ENCODE results near the gene NEU4. TPM values are rescaled to one million over a fixed set of nuclear protein-coding genes. Genes with fewer than 3 reads are reported as not detected.

NEU4 gene
- total RNA-seq, 1 donor: not detected

DNA sequence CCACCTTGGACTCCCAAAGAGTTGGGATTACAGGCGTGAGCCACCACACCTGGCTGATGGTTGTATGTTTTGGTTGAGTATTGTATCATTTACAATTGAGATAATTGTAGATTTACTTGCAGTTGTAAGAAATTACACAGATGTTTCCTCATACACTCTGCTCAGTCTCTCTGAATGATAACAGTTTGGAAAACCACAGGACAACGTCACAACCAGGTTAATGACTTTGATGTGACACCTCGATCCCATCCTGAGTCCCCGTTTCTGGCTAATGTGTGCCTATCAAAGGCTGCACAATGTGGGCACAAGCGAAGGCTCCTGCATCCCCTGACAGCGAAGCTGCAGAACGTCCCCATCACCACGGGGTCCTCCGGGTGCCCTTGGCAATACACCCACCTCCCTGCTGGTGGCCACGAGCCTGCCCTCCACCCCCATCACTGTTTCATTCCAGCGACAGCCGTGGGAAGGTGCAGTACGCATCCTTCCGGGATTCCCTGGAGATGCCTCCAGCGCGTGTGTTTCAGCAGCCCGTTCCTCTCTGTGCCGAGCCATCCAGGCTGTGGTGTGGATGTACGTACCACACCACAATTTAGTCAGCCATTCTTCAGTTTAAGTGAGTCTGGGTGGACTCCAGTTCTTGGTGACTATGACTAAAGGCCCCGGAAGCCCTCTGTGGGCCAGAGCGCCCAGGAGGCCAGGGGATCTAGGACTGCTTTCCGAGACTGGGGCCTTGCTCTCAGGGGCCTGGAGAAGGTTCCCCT, 54.0 kb downstream of the NEU4 start:
- peak overlapping the region; percentile 54 for H3K4me3 ChIP-seq (ENCODE audit: insufficient read depth, low read length)
- TF ChIP-seq, protein P1, sequence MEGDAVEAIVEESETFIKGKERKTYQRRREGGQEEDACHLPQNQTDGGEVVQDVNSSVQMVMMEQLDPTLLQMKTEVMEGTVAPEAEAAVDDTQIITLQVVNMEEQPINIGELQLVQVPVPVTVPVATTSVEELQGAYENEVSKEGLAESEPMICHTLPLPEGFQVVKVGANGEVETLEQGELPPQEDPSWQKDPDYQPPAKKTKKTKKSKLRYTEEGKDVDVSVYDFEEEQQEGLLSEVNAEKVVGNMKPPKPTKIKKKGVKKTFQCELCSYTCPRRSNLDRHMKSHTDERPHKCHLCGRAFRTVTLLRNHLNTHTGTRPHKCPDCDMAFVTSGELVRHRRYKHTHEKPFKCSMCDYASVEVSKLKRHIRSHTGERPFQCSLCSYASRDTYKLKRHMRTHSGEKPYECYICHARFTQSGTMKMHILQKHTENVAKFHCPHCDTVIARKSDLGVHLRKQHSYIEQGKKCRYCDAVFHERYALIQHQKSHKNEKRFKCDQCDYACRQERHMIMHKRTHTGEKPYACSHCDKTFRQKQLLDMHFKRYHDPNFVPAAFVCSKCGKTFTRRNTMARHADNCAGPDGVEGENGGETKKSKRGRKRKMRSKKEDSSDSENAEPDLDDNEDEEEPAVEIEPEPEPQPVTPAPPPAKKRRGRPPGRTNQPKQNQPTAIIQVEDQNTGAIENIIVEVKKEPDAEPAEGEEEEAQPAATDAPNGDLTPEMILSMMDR (IDR thresholded peaks at IDR 0.05; ENCODE audit: extremely low read depth, low read depth, low read length): no peak
- no peaks in the 10 kb centered on the region for H3K36me3 ChIP-seq (ENCODE audit: insufficient read depth, low read length)
- no peak overlapping the region for H3K27ac ChIP-seq (ENCODE audit: low read depth, low read length)
- no peaks in the 10 kb centered on the region for H3K4me1 ChIP-seq (ENCODE audit: insufficient read depth, low read length)
- no peaks in the 10 kb centered on the region for H4K20me1 ChIP-seq (ENCODE audit: insufficient read depth, low read length)
- peak overlapping the region; percentile 82 for H2AFZ ChIP-seq (ENCODE audit: low read length)
- peak overlapping the region; percentile 61 for H3K4me2 ChIP-seq (ENCODE audit: insufficient read depth, low read length)
- no peaks in the 10 kb centered on the region for H3K79me2 ChIP-seq (ENCODE audit: insufficient read depth, low read length)
- H3K27me3 ChIP-seq (ENCODE audit: insufficient read depth, low read length): peaks cover 25% of the 10 kb centered on the region
- no peaks in the 10 kb centered on the region for H3K9me3 ChIP-seq (ENCODE audit: low read depth, low read length)
- no peak for DNase-seq (ENCODE audit: insufficient read length, low spot score, missing footprints)

DNA sequence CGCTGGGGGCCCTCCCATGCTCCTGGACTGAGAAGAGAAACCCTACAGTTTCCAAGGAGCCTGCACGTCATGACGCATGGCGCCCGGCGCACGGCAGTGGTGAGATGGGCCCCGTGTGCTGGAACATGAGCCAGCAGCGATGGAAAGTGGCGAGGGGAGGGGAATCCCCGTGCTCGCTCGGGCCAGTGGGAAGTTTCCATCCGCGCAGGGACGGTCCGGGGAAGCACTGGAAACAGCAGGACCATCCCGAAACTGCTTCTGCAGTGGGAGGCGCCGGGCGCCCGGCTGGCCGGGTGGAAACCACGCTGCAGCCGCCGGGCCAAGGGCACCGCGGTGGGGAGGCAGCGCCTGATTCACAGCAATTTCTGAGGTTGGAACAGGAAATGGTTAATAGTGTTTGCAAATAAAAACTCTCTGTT, 54.6 kb downstream of the NEU4 start:
- H4K20me1 ChIP-seq (ENCODE audit: insufficient read depth, low read length): no peaks in the 10 kb centered on the region
- no peaks in the 10 kb centered on the region for H3K36me3 ChIP-seq (ENCODE audit: insufficient read depth, low read length)
- H3K27me3 ChIP-seq (ENCODE audit: insufficient read depth, low read length): peaks cover 26% of the 10 kb centered on the region
- H3K27ac ChIP-seq (ENCODE audit: low read depth, low read length): no peak overlapping the region
- H3K4me1 ChIP-seq (ENCODE audit: insufficient read depth, low read length): no peaks in the 10 kb centered on the region
- DNase-seq (ENCODE audit: insufficient read length, low spot score, missing footprints): peak; percentile 95
- no peaks in the 10 kb centered on the region for H3K79me2 ChIP-seq (ENCODE audit: insufficient read depth, low read length)
- peak overlapping the region; percentile 54 for H3K4me3 ChIP-seq (ENCODE audit: insufficient read depth, low read length)
- TF ChIP-seq, protein P1 (IDR thresholded peaks at IDR 0.05; ENCODE audit: extremely low read depth, low read depth, low read length): no peak
- H3K4me2 ChIP-seq (ENCODE audit: insufficient read depth, low read length): peak overlapping the region; percentile 61
- H3K9me3 ChIP-seq (ENCODE audit: low read depth, low read length): no peaks in the 10 kb centered on the region
- H2AFZ ChIP-seq (ENCODE audit: low read length): peak overlapping the region; percentile 82

DNA sequence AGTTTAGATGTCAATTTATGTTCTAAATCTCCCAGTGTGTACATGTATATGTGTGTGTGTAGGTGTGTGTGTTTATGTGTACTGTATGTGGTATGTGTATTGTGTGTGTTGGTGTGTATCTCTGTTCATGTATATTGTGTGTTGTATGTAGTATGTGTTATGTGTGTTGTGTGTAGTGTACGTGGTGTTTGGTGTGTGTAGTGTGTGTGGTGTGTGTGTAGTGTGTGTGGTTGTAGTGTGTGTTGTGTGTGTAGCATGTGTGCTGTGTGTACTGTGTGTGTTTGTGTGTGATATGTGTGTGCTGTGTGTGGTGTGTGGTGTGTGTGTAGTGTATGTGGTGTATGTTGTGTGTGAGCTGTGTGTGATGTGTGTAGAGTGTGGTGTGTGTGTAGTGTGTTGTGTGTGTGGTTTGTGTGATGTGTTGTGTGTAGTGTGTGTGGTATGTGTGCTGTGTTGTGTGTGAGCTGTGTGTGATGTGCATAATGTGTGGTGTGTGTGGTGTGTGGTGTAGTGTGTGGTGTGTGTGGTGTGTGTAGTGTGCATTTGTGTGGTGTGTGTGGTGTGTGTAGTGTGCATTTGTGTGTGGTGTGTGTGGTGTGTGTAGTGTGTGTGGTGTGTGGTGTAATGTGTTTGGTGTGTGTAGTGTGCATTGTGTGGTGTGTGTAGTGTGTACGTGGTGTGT, 55.3 kb downstream of the NEU4 start:
- Histone ChIP-seq H3K27ac (ENCODE audit: low read depth, low read length) (no peak overlapping the region), H3K27me3 (ENCODE audit: insufficient read depth, low read length) (peaks cover 26% of the 10 kb centered on the region), H3K4me3 (ENCODE audit: insufficient read depth, low read length) (no peak overlapping the region), H3K4me2 (ENCODE audit: insufficient read depth, low read length) (peak overlapping the region; percentile 61), H4K20me1 (ENCODE audit: insufficient read depth, low read length) (no peaks in the 10 kb centered on the region), H3K36me3 (ENCODE audit: insufficient read depth, low read length) (no peaks in the 10 kb centered on the region), H3K4me1 (ENCODE audit: insufficient read depth, low read length) (no peaks in the 10 kb centered on the region), H3K79me2 (ENCODE audit: insufficient read depth, low read length) (no peaks in the 10 kb centered on the region), H2AFZ (ENCODE audit: low read length) (no peak overlapping the region), H3K9me3 (ENCODE audit: low read depth, low read length) (no peaks in the 10 kb centered on the region)
- TF ChIP-seq, protein P1 (IDR thresholded peaks at IDR 0.05; ENCODE audit: extremely low read depth, low read depth, low read length): no peak
- DNase-seq (ENCODE audit: insufficient read length, low spot score, missing footprints): no peak

DNA sequence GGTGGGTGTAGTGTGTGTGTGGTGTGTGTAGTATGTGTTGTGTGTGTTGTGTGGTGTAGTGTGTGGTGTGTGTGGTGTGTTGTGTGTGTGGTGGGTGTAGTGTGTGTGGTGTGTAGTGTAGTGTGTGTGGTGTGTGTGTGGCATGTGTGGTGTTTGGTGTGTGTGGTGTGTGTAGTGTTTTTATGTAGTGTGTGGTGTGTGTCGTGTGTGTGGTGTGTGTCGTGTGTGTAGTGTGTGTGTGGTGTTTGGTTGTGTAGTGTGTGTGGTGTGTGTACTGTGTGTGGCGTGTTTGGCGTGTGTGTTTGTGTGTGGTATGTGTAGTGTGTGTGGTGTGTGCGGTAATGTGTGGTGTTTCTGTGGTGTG, 55.8 kb downstream of the NEU4 start:
- Histone ChIP-seq H3K4me3 (ENCODE audit: insufficient read depth, low read length) (no peak overlapping the region), H3K4me1 (ENCODE audit: insufficient read depth, low read length) (no peaks in the 10 kb centered on the region), H3K27ac (ENCODE audit: low read depth, low read length) (no peak overlapping the region), H4K20me1 (ENCODE audit: insufficient read depth, low read length) (no peaks in the 10 kb centered on the region), H3K27me3 (ENCODE audit: insufficient read depth, low read length) (peaks cover 26% of the 10 kb centered on the region), H3K4me2 (ENCODE audit: insufficient read depth, low read length) (no peak overlapping the region), H3K36me3 (ENCODE audit: insufficient read depth, low read length) (no peaks in the 10 kb centered on the region), H3K9me3 (ENCODE audit: low read depth, low read length) (no peaks in the 10 kb centered on the region), H2AFZ (ENCODE audit: low read length) (no peak overlapping the region), H3K79me2 (ENCODE audit: insufficient read depth, low read length) (no peaks in the 10 kb centered on the region)
- TF ChIP-seq, protein P1 (IDR thresholded peaks at IDR 0.05; ENCODE audit: extremely low read depth, low read depth, low read length): no peak
- no peak for DNase-seq (ENCODE audit: insufficient read length, low spot score, missing footprints)

All from osteoblast (primary cell).